ENCODE data around the gene NOC4L. TPM values are rescaled to one million over a fixed set of nuclear protein-coding genes. Genes with fewer than 3 reads are reported as not detected.

The NOC4L gene
- total RNA-seq, 1 experiment from 2014 or later: 39.6 TPM

DNA sequence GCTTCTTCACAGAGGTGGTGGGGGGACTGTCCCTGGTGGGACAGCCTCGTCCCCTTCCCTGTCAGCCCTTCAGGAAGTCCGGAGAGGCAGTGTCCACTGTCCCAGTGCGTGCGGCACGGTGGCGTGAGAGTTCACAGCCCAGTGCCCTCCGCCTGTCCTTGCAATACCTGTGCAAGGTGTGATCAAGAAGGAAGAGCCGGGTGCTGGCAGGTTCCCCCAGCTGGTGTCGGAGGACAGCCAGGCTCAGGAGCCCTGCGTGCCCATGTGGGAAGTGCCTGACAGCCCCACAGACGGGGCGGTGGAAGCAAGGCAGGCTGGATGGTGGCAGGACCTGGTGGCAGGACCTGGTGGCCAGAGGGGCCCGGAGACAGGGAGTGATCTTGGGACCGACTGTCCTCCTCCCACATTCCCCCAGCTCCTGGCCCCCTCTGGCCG is 16.4 kb downstream of the NOC4L start:
- ChIA-PET CTCF (interaction anchor here (0.6 to 1.1 kb wide), 2 partner anchors 202 to 400 kb away, joined by 3 read pairs; no protein-coding TSS in a partner anchor), POLR2A (no interaction called here)
- Mint-ChIP-seq H3K27ac (ENCODE audit: unreplicated experiment) (no peak overlapping the region), H3K4me1 (ENCODE audit: low read depth, unreplicated experiment) (no peaks in the 10 kb centered on the region), H3K9me3 (ENCODE audit: unreplicated experiment) (no peaks in the 10 kb centered on the region), H3K36me3 (ENCODE audit: insufficient read depth, unreplicated experiment) (peaks cover 5% of the 10 kb centered on the region), H3K4me3 (ENCODE audit: unreplicated experiment) (no peak overlapping the region), H3K27me3 (ENCODE audit: insufficient read depth, unreplicated experiment) (peaks cover 5% of the 10 kb centered on the region)
- no peaks in the 10 kb centered on the region for H3K9me3 ChIP-seq
- no TSS peak for BruUV-seq (replicated peaks)
- H3K4me3 ChIP-seq (ENCODE audit: low read depth, low read length): no peak overlapping the region
- no peaks in the 10 kb centered on the region for H3K4me1 ChIP-seq
- intact Hi-C loops (cut with micrococcal nuclease; ENCODE audit: unreplicated experiment): no loop called here
- TF ChIP-seq, protein P1, sequence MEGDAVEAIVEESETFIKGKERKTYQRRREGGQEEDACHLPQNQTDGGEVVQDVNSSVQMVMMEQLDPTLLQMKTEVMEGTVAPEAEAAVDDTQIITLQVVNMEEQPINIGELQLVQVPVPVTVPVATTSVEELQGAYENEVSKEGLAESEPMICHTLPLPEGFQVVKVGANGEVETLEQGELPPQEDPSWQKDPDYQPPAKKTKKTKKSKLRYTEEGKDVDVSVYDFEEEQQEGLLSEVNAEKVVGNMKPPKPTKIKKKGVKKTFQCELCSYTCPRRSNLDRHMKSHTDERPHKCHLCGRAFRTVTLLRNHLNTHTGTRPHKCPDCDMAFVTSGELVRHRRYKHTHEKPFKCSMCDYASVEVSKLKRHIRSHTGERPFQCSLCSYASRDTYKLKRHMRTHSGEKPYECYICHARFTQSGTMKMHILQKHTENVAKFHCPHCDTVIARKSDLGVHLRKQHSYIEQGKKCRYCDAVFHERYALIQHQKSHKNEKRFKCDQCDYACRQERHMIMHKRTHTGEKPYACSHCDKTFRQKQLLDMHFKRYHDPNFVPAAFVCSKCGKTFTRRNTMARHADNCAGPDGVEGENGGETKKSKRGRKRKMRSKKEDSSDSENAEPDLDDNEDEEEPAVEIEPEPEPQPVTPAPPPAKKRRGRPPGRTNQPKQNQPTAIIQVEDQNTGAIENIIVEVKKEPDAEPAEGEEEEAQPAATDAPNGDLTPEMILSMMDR (IDR thresholded peaks at IDR 0.05; ENCODE audit: insufficient read depth in 1 of 2, low read depth in 1 of 2, low read length in 1 of 2, severe bottlenecking in 1 of 2, unreplicated experiment in 1 of 2): no peak
- peaks cover 5% of the 10 kb centered on the region for H3K36me3 ChIP-seq (ENCODE audit: control insufficient read depth, insufficient read depth, low read length)
- DNase-seq: no peak
- H3K27me3 ChIP-seq (replicated peaks; ENCODE audit: control insufficient read depth, insufficient read depth, low read length): no peaks in the 10 kb centered on the region

DNA sequence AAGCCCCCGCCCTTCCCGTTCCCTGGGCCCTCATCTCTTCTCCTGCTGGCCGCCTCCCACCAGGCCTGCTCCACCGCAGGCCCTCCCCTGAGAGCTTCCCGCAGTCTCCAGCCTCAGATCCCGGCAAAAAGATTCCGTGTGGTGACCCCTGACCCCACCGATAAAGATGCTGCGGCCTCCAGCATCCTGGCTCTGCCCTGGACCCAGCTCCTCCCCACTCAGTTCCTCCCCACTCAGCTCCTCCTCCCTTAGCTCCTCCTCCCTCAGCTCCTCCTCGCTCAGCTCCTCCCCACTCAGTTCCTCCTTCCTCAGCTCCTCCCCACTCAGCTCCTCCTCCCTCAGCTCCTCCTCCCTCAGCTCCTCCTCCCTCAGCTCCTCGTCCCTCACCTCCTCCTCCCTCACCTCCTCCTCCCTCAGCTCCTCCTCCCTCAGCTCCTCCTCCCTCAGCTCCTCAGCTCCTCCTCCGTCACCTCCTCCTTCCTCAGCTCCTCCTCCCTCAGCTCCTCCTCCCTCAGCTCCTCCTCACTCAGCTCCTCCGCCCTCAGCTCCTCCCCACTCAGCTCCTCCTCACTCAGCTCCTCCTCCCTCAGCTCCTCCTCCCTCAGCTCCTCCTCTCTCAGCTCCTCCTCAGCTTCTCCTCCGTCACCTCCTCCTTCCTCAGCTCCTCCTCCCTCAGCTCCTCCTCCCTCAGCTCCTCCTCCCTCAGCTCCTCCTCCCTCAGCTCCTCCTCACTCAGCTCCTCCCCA is 17.0 kb downstream of the NOC4L start:
- POLR2A ChIA-PET: no interaction called here
- no peak for DNase-seq
- no TSS peak for BruUV-seq (replicated peaks)
- Histone ChIP-seq H3K9me3 (no peaks in the 10 kb centered on the region), H3K36me3 (ENCODE audit: control insufficient read depth, insufficient read depth, low read length) (peaks cover 5% of the 10 kb centered on the region), H3K27me3 (replicated peaks; ENCODE audit: control insufficient read depth, insufficient read depth, low read length) (no peaks in the 10 kb centered on the region), H3K4me3 (ENCODE audit: low read depth, low read length) (no peak overlapping the region), H3K4me1 (no peaks in the 10 kb centered on the region)
- Mint-ChIP-seq H3K27me3 (ENCODE audit: insufficient read depth, unreplicated experiment) (peaks cover 5% of the 10 kb centered on the region), H3K36me3 (ENCODE audit: insufficient read depth, unreplicated experiment) (peaks cover 10% of the 10 kb centered on the region), H3K4me1 (ENCODE audit: low read depth, unreplicated experiment) (no peaks in the 10 kb centered on the region), H3K27ac (ENCODE audit: unreplicated experiment) (no peak overlapping the region), H3K9me3 (ENCODE audit: unreplicated experiment) (peaks cover 6% of the 10 kb centered on the region), H3K4me3 (ENCODE audit: unreplicated experiment) (no peak overlapping the region)
- intact Hi-C loops (cut with micrococcal nuclease; ENCODE audit: unreplicated experiment): no loop called here
- TF ChIP-seq, protein P1 (IDR thresholded peaks at IDR 0.05; ENCODE audit: insufficient read depth in 1 of 2, low read depth in 1 of 2, low read length in 1 of 2, severe bottlenecking in 1 of 2, unreplicated experiment in 1 of 2): no peak
- CTCF ChIA-PET: interaction anchor here (1.1 to 2.8 kb wide), 2 partner anchors 253 to 400 kb away, joined by 3 to 11 read pairs; no protein-coding TSS in a partner anchor

DNA sequence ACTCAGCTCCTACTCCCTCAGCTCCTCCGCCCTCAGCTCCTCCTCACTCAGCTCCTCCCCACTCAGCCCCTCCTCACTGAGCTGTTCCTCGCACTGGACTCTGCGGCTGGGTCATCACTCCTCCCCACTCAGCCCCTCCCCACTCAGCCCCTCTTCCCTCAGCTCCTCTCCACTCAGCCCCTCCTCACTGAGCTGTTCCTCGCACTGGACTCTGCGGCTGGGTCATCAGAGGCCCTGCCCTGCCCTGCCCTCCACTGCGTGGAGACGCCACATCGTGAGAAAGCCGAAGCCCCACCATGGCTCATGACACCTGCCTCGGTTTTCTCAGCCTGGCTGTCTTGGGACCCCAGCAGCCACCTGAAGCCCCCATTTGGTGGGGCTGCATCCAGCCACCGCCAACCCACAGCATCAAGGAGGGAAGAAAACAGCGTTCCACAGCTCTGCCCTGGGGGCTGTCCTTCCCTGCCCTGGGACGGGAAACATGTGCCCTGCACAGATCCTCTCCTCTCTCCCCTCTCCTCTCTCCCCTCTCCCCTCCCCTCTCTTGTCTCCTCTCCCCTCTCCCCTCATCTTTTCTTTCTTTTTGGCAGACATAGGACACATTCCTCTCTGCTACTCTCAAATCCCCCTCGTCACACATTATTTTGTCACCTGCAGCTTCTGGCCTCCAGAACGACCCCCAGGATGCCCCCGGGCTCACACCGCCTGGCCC is 17.7 kb downstream of the NOC4L start:
- H3K9me3 ChIP-seq: no peaks in the 10 kb centered on the region

More for the DNA sequence above, 17.7 kb downstream of the NOC4L start:
- H3K36me3 Mint-ChIP-seq (ENCODE audit: insufficient read depth, unreplicated experiment): peaks cover 10% of the 10 kb centered on the region
- CTCF ChIA-PET: interaction anchor here (1.0 to 2.8 kb wide), 2 partner anchors 8 to 252 kb away, joined by 5 to 11 read pairs; no protein-coding TSS in a partner anchor
- Histone ChIP-seq H3K36me3 (ENCODE audit: control insufficient read depth, insufficient read depth, low read length) (peaks cover 3% of the 10 kb centered on the region), H3K4me1 (no peaks in the 10 kb centered on the region), H3K4me3 (ENCODE audit: low read depth, low read length) (no peak overlapping the region), H3K27me3 (replicated peaks; ENCODE audit: control insufficient read depth, insufficient read depth, low read length) (no peaks in the 10 kb centered on the region)
- no peak overlapping the region for H3K27ac Mint-ChIP-seq (ENCODE audit: unreplicated experiment)
- no peak for DNase-seq
- H3K4me3 Mint-ChIP-seq (ENCODE audit: unreplicated experiment): no peak overlapping the region
- intact Hi-C loops (cut with micrococcal nuclease; ENCODE audit: unreplicated experiment): no loop called here
- POLR2A ChIA-PET: no interaction called here
- H3K9me3 Mint-ChIP-seq (ENCODE audit: unreplicated experiment): peaks cover 13% of the 10 kb centered on the region
- TF ChIP-seq, protein P1 (IDR thresholded peaks at IDR 0.05; ENCODE audit: insufficient read depth in 1 of 2, low read depth in 1 of 2, low read length in 1 of 2, severe bottlenecking in 1 of 2, unreplicated experiment in 1 of 2): no peak
- no TSS peak for BruUV-seq (replicated peaks)
- H3K27me3 Mint-ChIP-seq (ENCODE audit: insufficient read depth, unreplicated experiment): peaks cover 5% of the 10 kb centered on the region
- no peaks in the 10 kb centered on the region for H3K4me1 Mint-ChIP-seq (ENCODE audit: low read depth, unreplicated experiment)

Measured in Caco-2 (cell line).